Panc1 (cell line): ENCODE results near the gene PON2. TPM values are rescaled to one million over a fixed set of nuclear protein-coding genes. Genes with fewer than 3 reads are reported as not detected.

Experiments used
- ATAC-seq: fragments of 200-7000 bp; cut with Tn5 transposase; 2 replicates; pipeline ENCODE4 v1.9.1; 2020; ENCODE audit warnings: mild to moderate bottlenecking, moderate library complexity
- BruUV-seq: library from RNA; stranded (reverse); fragments of 400-500 nt; replicated peaks from 2 replicates; lab custom pipeline; 2021; lab: Mats Ljungman, UMichigan
- CTCF ChIA-PET: fragments of 300-600 bp; sonication (Branson Sonifier 250); formaldehyde crosslinking; loops from one replicate; lab custom pipeline; 2022; ENCODE audit warnings: antibody characterized with exemption; lab: Charles Lee
- POLR2A ChIA-PET: fragments of 300-600 bp; sonication (Branson Sonifier 250); formaldehyde crosslinking; loops from one replicate; lab custom pipeline; 2022; ENCODE audit warnings: antibody characterized with exemption; lab: Charles Lee
- DNase-seq: peaks from one replicate; pipeline ENCODE4 v3.0.0-alpha.2; 2010; ENCODE audit warnings: low read depth, low spot score
- H3K27ac ChIP-seq: 2 replicates; pipeline ENCODE4 v1.5.1; 2011; ENCODE audit warnings: mild to moderate bottlenecking, low read length, inconsistent platforms
- H3K27me3 ChIP-seq: fragments of 200-500 bp; sonication (Bioruptor generic); 2 replicates; pipeline ENCODE4 v1.6.0; 2014; ENCODE audit warnings: low read length, inconsistent platforms; ENCODE audit not compliant: control insufficient read depth, insufficient read depth
- H3K36me3 ChIP-seq: fragments of 200-500 bp; sonication (Bioruptor generic); 2 replicates; pipeline ENCODE4 v1.5.1; 2014; ENCODE audit warnings: inconsistent platforms, mild to moderate bottlenecking, low read length, moderate library complexity; ENCODE audit not compliant: control insufficient read depth, insufficient read depth
- H3K4me1 ChIP-seq: 2 replicates; pipeline ENCODE4 v1.5.1; 2011; ENCODE audit warnings: inconsistent platforms, mild to moderate bottlenecking, low read length, moderate library complexity; ENCODE audit not compliant: control insufficient read depth, insufficient read depth
- H3K4me3 ChIP-seq, 2 experiments: 2 replicates each; pipeline ENCODE4 v1.5.1; 2011 to 2012; ENCODE audit warnings: low read depth in 2 of 2, low read length in 2 of 2, mild to moderate bottlenecking in 2 of 2, inconsistent platforms in 1 of 2, moderate library complexity in 1 of 2
- H3K9me3 ChIP-seq: fragments of 200-500 bp; sonication (Bioruptor generic); 2 replicates; pipeline ENCODE4 v1.5.1; 2014; ENCODE audit warnings: low read depth, mild to moderate bottlenecking, inconsistent platforms, low read length, moderate library complexity; ENCODE audit not compliant: control insufficient read depth, insufficient read depth
- POLR2AphosphoS5 ChIP-seq: IDR thresholded peaks from 2 replicates; pipeline ENCODE4 v1.6.1; 2012; ENCODE audit warnings: mild to moderate bottlenecking, low read depth, low read length, moderate library complexity
- SIN3A ChIP-seq: IDR thresholded peaks from 2 replicates; pipeline ENCODE4 v1.6.1; 2012; ENCODE audit warnings: low read depth, mild to moderate bottlenecking, low read length, moderate library complexity, borderline replicate concordance; ENCODE audit not compliant: insufficient read depth
- TCF7L2 ChIP-seq: IDR thresholded peaks from 2 replicates; pipeline ENCODE4 v1.6.1; 2011; ENCODE audit warnings: mild to moderate bottlenecking, low read depth, low read length, inconsistent platforms
- in situ Hi-C: cut with HindIII; loops from 2 replicates; pipeline ENCODE4 v1.10.0; 2016; ENCODE audit warnings: low sequenced_read_pairs, low pct_unique_long_range_greater_than_20kb
- intact Hi-C: fragments of 100-400 bp; cut with micrococcal nuclease; formaldehyde crosslinking; loops from one replicate; pipeline ENCODE4 v1.10.0; 2022; ENCODE audit not compliant: unreplicated experiment
- total RNA-seq: library from RNA; stranded (reverse); gene quantifications from one replicate; pipeline ENCODE4 v1.2.1, GENCODE V29; 2021; ENCODE audit not compliant: unreplicated experiment
- TF ChIP-seq, protein P1 (sequence below): fragments of 450-650 bp; IDR thresholded peaks from 2 replicates; pipeline ENCODE4 v1.5.1; 2017; ENCODE audit warnings: mild to moderate bottlenecking
- TF ChIP-seq, protein P2 (sequence below), 2 experiments: IDR thresholded peaks; 2 replicates each; pipeline ENCODE4 v1.6.1; 2011 to 2012; ENCODE audit warnings: low read depth in 2 of 2, control low read depth in 1 of 2, low read length in 1 of 2, mild to moderate bottlenecking in 1 of 2, moderate library complexity in 1 of 2; ENCODE audit not compliant: insufficient read depth in 1 of 2

Gene PON2
- total RNA-seq, 1 experiment from 2014 or later, result 116 TPM

DNA sequence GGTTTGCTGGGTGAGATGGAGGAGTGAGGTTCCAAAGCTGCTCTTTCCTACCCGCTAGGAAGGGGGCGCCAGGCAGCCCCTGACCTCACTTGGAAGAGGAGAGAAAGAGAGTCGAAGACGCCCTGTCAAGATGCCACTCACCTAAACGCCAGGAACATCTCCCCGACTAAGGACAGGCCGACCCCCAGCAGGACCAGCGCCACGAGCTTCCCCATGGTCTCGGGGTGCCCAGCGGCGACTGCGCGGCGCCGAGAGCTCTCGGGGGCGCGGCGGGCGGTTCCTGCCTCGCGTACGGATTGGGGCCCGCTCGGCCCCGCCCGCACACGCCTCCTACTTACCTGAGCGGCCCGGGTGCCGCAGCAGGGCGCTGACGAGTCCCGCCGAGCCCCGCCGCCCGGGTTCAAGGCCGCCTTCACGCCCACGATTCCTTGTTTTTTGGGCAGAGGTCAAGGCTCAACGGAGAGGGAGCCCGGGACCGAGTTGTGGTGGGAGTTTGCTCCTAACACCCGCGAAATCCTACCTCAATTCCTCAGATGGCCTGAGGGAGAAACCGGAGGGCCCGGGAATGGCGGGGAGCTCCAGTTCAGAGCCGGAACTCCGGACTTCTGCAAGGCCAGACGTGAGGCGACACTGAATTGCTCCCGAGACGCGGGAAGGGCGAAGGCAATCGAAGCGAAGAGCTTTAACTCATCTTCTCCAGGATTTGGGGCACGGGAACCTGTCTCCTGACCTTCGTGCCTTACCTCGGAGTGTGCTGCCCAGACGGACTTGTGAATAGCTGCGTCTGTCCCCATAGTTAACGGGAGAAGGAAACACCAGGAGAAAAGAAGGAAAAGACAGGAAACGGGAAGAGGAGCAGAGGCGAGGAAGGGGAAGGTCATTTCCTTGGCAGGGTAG is 38.4 kb downstream of the PON2 start, which contains the start of gene PON3:
PON3 (minus strand) TSS at position 240 of the 897 bp plus-strand sequence; CDS start at position 215, 25 bp downstream.
- no TSS peak for BruUV-seq

DNA sequence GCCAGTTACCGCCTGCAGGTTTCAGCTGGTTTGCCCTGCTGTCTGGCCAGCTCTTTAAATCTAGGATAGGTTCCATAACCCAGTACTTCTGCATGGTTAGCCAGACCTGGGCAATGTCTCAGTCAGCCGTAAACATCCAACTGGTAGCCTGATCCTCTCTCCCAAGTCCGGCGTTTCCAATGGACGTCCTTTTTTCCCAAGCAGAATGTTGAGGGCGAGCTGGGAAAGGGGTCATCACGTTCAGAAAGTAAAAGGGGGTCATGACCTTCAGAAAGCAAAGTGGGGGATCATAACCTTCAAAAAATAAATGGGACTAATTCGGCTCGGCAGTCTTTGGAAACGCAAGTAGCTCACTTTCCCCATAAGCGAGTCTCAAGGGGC is 39.1 kb downstream of the PON2 start:
- H3K4me3 ChIP-seq, result peak overlapping the region; percentile 45 to 58
- no peaks in the 10 kb centered on the region for H3K36me3 ChIP-seq
- H3K9me3 ChIP-seq, result no peaks in the 10 kb centered on the region
- ChIA-PET CTCF (interaction anchor here (0.5 kb wide), 1 partner anchor 401 kb away, joined by 4 read pairs; no protein-coding TSS in a partner anchor), POLR2A (interaction anchor here (0.6 kb wide), 1 partner anchor 35 kb away, joined by 6 read pairs; no protein-coding TSS in a partner anchor)
- BruUV-seq, result no TSS peak
- ATAC-seq, result peak; percentile 44
- peak; percentile 25 for DNase-seq
- H3K4me1 ChIP-seq, result no peaks in the 10 kb centered on the region
- intact Hi-C loops (loop anchor here (5.0 kb wide), 2 partner anchors 82 to 948 kb away; no protein-coding TSS in a partner anchor), in situ Hi-C loops (no loop called here)
- H3K27me3 ChIP-seq, result no peaks in the 10 kb centered on the region
- TF ChIP-seq, protein P1, sequence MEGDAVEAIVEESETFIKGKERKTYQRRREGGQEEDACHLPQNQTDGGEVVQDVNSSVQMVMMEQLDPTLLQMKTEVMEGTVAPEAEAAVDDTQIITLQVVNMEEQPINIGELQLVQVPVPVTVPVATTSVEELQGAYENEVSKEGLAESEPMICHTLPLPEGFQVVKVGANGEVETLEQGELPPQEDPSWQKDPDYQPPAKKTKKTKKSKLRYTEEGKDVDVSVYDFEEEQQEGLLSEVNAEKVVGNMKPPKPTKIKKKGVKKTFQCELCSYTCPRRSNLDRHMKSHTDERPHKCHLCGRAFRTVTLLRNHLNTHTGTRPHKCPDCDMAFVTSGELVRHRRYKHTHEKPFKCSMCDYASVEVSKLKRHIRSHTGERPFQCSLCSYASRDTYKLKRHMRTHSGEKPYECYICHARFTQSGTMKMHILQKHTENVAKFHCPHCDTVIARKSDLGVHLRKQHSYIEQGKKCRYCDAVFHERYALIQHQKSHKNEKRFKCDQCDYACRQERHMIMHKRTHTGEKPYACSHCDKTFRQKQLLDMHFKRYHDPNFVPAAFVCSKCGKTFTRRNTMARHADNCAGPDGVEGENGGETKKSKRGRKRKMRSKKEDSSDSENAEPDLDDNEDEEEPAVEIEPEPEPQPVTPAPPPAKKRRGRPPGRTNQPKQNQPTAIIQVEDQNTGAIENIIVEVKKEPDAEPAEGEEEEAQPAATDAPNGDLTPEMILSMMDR, result no peak
- TF ChIP-seq TCF7L2 (no peak), SIN3A (no peak), POLR2AphosphoS5 (no peak)
- TF ChIP-seq, protein P2, sequence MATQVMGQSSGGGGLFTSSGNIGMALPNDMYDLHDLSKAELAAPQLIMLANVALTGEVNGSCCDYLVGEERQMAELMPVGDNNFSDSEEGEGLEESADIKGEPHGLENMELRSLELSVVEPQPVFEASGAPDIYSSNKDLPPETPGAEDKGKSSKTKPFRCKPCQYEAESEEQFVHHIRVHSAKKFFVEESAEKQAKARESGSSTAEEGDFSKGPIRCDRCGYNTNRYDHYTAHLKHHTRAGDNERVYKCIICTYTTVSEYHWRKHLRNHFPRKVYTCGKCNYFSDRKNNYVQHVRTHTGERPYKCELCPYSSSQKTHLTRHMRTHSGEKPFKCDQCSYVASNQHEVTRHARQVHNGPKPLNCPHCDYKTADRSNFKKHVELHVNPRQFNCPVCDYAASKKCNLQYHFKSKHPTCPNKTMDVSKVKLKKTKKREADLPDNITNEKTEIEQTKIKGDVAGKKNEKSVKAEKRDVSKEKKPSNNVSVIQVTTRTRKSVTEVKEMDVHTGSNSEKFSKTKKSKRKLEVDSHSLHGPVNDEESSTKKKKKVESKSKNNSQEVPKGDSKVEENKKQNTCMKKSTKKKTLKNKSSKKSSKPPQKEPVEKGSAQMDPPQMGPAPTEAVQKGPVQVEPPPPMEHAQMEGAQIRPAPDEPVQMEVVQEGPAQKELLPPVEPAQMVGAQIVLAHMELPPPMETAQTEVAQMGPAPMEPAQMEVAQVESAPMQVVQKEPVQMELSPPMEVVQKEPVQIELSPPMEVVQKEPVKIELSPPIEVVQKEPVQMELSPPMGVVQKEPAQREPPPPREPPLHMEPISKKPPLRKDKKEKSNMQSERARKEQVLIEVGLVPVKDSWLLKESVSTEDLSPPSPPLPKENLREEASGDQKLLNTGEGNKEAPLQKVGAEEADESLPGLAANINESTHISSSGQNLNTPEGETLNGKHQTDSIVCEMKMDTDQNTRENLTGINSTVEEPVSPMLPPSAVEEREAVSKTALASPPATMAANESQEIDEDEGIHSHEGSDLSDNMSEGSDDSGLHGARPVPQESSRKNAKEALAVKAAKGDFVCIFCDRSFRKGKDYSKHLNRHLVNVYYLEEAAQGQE (IDR thresholded peaks at IDR 0.05; ENCODE audit: insufficient read depth in 1 of 2, low read depth in 2 of 2, low read length in 1 of 2), result no peak
- H3K27ac ChIP-seq, result no peak overlapping the region

More for the DNA sequence above, 38.4 kb downstream of the PON2 start, which contains the start of gene PON3:
- TF ChIP-seq, protein P1, result peak; percentile 83
- TF ChIP-seq POLR2AphosphoS5, result no peak
- DNase-seq, result peak; percentile 61
- no peaks in the 10 kb centered on the region for H3K36me3 ChIP-seq
- intact Hi-C loops, result loop anchor here (5.0 kb wide), 2 partner anchors 81 to 949 kb away; no protein-coding TSS in a partner anchor
- H3K27ac ChIP-seq, result no peak within 1 kb of the TSS
- POLR2A ChIA-PET, result interaction anchor here (0.6 kb wide), 1 partner anchor 34 kb away, joined by 6 read pairs; no protein-coding TSS in a partner anchor
- H3K9me3 ChIP-seq, result no peaks in the 10 kb centered on the region
- H3K4me3 ChIP-seq, result peak within 1 kb of the TSS; percentile 45 to 58
- in situ Hi-C loops, result no loop called here
- peak; percentile 89 for ATAC-seq
- CTCF ChIA-PET, result no interaction called here
- H3K27me3 ChIP-seq, result no peaks in the 10 kb centered on the region
- no peaks in the 10 kb centered on the region for H3K4me1 ChIP-seq
